SK-N-SH treated with all-trans-retinoic acid at 6 μM for 48 hours (cell line): Measurements from ENCODE around the gene DDAH1.

Experiments
- RARB ChIP-seq: fragments of 250-450 bp; sonication (Bioruptor Pico); IDR thresholded peaks from 2 replicates; pipeline ENCODE4 v1.8.0; 2021; ENCODE audit warnings: mild to moderate bottlenecking, moderate library complexity
- SNAI2 ChIP-seq: fragments of 250-450 bp; sonication (Bioruptor Pico); IDR thresholded peaks from 2 replicates; pipeline ENCODE4 v1.5.0; 2020; ENCODE audit warnings: mild to moderate bottlenecking, moderate library complexity

DNA sequence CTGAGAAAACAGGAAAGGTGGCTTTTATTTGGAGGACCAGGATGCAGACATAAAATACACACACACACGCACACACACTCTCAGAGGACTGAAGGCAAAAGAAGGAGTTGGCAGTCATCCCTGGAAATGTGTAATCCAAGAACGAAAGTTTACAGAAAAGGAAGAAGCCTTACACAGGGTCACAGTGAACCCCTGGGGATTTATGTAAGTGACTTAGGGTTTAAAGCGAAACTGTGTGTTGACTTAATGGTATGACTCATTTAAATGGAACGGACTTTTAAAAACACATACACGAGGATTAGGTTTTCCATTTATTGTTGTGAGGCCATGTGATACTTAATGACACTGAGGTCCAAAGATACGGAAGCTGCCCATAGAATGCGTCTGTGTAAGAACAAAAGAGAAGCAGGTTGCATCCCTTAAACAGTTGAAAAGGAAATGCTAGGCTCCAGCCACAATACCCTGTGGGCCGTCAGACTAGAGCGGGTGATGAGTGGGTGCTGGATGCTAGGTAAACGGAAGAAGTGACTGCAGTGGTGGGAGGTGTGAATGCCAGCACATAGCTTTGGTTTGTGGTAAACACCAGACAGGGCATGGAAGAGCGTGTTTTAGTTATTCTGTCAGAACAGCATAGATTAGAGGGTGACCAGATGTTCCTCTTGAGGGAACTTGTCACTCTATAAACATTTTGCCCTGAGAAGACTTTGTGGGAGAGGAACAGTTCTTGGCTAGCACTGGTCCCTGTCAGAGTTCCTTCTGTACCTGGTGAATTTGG is 166.9 kb downstream of the DDAH1 start:
- TF ChIP-seq SNAI2 (no peak), RARB (no peak)
